Uterus (tissue), 4 donors: ENCODE results near the gene MTREX. TPM values are rescaled to one million over a fixed set of nuclear protein-coding genes. Genes with fewer than 3 reads are reported as not detected.

Source experiments
- DNase-seq, 2 donors: peaks; one replicate each; pipeline ENCODE4 v3.0.0-alpha.2; 2019 to 2020
- H3K27ac ChIP-seq, 2 donors: fragments of 200-600 bp; sonication (generic); 1 replicate in 1 of 2; 2 replicates in 1 of 2; pipeline ENCODE4 v1.5.1; 2016 to 2018
- H3K27me3 ChIP-seq, 2 donors: fragments of 200-600 bp; sonication (generic); one replicate each; pipeline ENCODE4 v1.5.1; 2018 to 2019; ENCODE audit warnings: control low read depth in 1 of 2
- H3K36me3 ChIP-seq, 2 donors: fragments of 200-600 bp; sonication (generic); one replicate each; pipeline ENCODE4 v1.5.1; 2019; ENCODE audit warnings: control low read depth in 1 of 2
- H3K4me1 ChIP-seq, 2 donors: fragments of 200-600 bp; sonication (generic); one replicate each; pipeline ENCODE4 v1.5.1; 2018 to 2019; ENCODE audit warnings: control low read depth in 1 of 2
- H3K4me3 ChIP-seq, 2 donors: fragments of 200-600 bp; sonication (generic); 1 replicate in 1 of 2; 2 replicates in 1 of 2; pipeline ENCODE4 v1.5.1; 2018 to 2019; ENCODE audit warnings: mild to moderate bottlenecking in 1 of 2
- H3K9me3 ChIP-seq, 2 donors: fragments of 200-600 bp; sonication (generic); one replicate each; pipeline ENCODE4 v1.5.1; 2019; ENCODE audit warnings: control low read depth in 1 of 2
- POLR2A ChIP-seq, 2 donors: fragments of 450-650 bp; IDR thresholded peaks; one replicate each; pipeline ENCODE4 v1.6.1; 2016; ENCODE audit warnings: antibody characterized with exemption in 2 of 2, mild to moderate bottlenecking in 1 of 2, moderate library complexity in 1 of 2
- intact Hi-C: fragments of 100-400 bp; cut with DNase I; formaldehyde crosslinking; loops from one replicate; pipeline ENCODE4 v1.15.1; 2023; ENCODE audit warnings: low total_unique reads
- total RNA-seq, 4 donors: library from RNA; depleted of rRNA in 3 of 4; stranded (reverse); fragments of >200 nt in 3 of 4; gene quantifications; one replicate each; pipeline versions ENCODE4 v1.1.0 to v1.2.4, GENCODE V29; 2014 to 2023
- TF ChIP-seq, protein P1 (sequence below), 4 experiments: fragments of 200-600 bp in 2 of 4; fragments of 450-650 bp in 2 of 4; sonication (generic) in 2 of 4; IDR thresholded peaks; one replicate each; pipeline ENCODE4 v1.5.1; 2016 to 2019; ENCODE audit warnings: antibody characterized with exemption in 4 of 4, mild to moderate bottlenecking in 2 of 4, moderate library complexity in 1 of 4
- donor health status: DM: yes; HTN: yes; CAD: no.

The MTREX gene
- total RNA-seq = 100 to 1,000 TPM in 1 of 4 donors, 10 to 100 TPM in 3; 30.0 to 138 (median 59.2) TPM

DNA sequence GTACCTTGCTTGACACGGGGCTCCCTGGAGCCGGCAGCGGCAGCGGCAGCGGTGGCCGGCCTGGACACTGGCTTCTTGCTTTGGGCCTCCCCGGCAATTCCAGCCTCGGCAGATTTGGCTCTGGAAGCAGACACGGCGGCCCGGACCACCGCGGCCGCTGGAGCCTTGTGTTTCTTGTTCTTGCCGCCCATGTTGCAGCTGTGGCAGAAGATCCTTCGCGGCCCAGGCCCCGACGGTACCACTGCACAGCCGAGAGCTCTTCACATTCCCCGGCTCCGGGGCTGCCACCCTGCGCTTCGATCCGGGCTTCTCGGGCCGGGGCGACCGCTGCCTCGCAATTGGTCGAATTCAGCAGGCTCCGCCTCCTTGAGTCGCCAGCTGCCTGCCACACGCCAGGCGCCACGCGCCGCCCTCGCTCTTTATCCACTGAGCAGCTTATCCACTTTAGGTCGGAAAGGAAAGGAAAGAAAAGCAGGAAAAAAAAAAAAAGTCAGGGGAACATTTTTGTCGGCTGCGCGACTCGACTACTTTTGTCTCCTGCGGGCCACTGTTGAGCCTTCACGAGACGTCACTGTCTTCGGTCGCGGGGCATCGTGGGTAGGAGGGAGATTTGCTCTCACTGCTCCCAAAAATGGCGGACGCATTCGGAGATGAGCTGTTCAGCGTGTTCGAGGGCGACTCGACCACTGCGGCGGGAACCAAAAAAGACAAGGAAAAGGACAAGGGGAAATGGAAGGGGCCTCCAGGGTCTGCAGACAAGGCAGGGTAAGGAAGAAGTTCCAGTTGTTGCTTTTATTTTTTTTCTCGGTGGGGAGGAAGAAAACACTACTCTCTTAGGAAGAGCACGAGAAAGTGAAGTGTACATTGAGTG lies at the start of gene MTREX, which contains the start of gene DHX29:
Gene MTREX (plus strand): TSS at position 607 of the 871 bp plus-strand sequence. CDS start 25 bp downstream, at position 632.
Gene DHX29 (minus strand): TSS at position 312 of the 871 bp plus-strand sequence. CDS start 121 bp downstream, at position 191.
- Histone ChIP-seq H3K4me3 (peak within 1 kb of the TSS; percentile 64 to 78), H3K4me1 (peaks cover 0 to 15% of the 10 kb centered on the region in 2 donors), H3K27me3 (no peaks in the 10 kb centered on the region), H3K27ac (peak within 1 kb of the TSS; percentile 94), H3K9me3 (no peaks in the 10 kb centered on the region), H3K36me3 (no peaks in the 10 kb centered on the region)
- intact Hi-C loops = no loop called here
- DNase-seq = peak; percentile 89 to 91
- TF ChIP-seq POLR2A (IDR thresholded peaks at IDR 0.05) = peak; percentile 36 to 45
- TF ChIP-seq, protein P1, sequence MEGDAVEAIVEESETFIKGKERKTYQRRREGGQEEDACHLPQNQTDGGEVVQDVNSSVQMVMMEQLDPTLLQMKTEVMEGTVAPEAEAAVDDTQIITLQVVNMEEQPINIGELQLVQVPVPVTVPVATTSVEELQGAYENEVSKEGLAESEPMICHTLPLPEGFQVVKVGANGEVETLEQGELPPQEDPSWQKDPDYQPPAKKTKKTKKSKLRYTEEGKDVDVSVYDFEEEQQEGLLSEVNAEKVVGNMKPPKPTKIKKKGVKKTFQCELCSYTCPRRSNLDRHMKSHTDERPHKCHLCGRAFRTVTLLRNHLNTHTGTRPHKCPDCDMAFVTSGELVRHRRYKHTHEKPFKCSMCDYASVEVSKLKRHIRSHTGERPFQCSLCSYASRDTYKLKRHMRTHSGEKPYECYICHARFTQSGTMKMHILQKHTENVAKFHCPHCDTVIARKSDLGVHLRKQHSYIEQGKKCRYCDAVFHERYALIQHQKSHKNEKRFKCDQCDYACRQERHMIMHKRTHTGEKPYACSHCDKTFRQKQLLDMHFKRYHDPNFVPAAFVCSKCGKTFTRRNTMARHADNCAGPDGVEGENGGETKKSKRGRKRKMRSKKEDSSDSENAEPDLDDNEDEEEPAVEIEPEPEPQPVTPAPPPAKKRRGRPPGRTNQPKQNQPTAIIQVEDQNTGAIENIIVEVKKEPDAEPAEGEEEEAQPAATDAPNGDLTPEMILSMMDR (IDR thresholded peaks at IDR 0.05) = peak in 1 of 4 experiments; percentile 21

DNA sequence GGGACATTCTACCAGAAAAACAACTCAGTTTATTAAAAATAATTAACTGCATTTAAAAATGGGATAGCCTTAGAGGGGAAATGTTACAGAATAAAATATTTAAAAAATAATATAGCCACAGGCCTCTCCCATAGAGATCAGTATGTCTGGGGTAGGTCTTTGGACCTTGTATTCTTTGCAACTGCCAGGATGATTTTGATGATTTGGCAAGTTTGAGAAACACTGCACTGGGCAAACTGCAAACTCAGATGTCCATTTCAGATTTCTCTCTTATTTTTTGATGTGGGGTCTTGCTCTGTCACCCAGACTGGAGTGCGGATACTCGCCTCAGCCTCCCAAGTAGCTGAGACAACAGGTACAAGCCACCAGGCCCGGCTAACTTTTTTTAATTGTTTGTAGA lies 49.5 kb upstream of the MTREX start:
- no peak overlapping the region for H3K4me3 ChIP-seq
- intact Hi-C loops = no loop called here
- no peaks in the 10 kb centered on the region for H3K9me3 ChIP-seq
- TF ChIP-seq POLR2A (IDR thresholded peaks at IDR 0.05) = no peak
- TF ChIP-seq, protein P1 (IDR thresholded peaks at IDR 0.05) = no peak
- no peak for DNase-seq
- H3K36me3 ChIP-seq = no peaks in the 10 kb centered on the region
- no peaks in the 10 kb centered on the region for H3K4me1 ChIP-seq
- H3K27me3 ChIP-seq = no peaks in the 10 kb centered on the region
- no peak overlapping the region for H3K27ac ChIP-seq

DNA sequence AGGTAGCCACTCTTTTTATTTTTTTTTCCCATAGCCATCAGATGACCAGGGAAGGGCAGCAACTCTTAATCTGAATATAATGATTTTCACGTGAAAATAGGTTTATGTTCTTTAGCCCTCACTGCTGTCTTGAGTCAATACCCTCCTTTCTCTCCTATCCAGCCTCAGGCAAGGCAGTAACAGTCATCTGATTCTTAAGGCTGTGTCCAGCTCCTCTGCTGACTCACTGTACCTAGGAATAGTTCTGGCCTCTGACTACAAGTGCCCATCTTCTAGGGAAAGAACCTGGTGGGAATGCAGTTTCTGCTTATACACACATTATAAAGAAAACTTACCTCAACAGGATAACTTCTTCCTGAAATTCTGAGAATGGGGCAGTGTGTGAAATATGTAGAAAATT lies 31.0 kb upstream of the MTREX start:
- intact Hi-C loops = no loop called here
- no peaks in the 10 kb centered on the region for H3K36me3 ChIP-seq

DNA sequence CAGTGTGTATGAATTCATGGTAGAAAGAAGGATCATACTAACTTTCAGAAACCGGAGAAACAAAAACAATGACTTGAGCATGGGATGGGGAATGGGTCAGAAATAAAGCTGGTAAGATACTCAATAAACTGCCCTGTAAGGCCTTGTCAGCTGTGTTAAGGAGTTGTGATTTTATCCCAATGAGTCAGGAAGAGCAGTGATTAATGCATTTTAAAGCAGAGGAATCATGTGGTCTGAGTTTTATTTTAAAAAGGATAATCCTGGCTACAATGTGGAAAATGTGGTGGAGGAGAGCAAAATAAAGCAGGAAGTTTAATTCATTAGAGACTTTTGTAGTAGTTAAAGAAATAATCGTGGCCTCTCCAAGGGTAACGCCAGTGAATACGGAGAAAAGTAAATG lies 29.0 kb upstream of the MTREX start:
- no peaks in the 10 kb centered on the region for H3K4me1 ChIP-seq
- intact Hi-C loops = no loop called here
- DNase-seq = no peak
- H3K4me3 ChIP-seq = no peak overlapping the region
- no peak for TF ChIP-seq POLR2A (IDR thresholded peaks at IDR 0.05)
- TF ChIP-seq, protein P1 (IDR thresholded peaks at IDR 0.05) = no peak
- no peaks in the 10 kb centered on the region for H3K27me3 ChIP-seq
- no peak overlapping the region for H3K27ac ChIP-seq
- H3K36me3 ChIP-seq = no peaks in the 10 kb centered on the region
- H3K9me3 ChIP-seq = no peaks in the 10 kb centered on the region

More for the DNA sequence above, 31.0 kb upstream of the MTREX start:
- Histone ChIP-seq H3K9me3 (no peaks in the 10 kb centered on the region), H3K27ac (no peak overlapping the region), H3K4me1 (no peaks in the 10 kb centered on the region), H3K4me3 (no peak overlapping the region), H3K27me3 (no peaks in the 10 kb centered on the region)
- TF ChIP-seq, protein P1 (IDR thresholded peaks at IDR 0.05) = no peak
- TF ChIP-seq POLR2A (IDR thresholded peaks at IDR 0.05) = no peak
- no peak for DNase-seq

DNA sequence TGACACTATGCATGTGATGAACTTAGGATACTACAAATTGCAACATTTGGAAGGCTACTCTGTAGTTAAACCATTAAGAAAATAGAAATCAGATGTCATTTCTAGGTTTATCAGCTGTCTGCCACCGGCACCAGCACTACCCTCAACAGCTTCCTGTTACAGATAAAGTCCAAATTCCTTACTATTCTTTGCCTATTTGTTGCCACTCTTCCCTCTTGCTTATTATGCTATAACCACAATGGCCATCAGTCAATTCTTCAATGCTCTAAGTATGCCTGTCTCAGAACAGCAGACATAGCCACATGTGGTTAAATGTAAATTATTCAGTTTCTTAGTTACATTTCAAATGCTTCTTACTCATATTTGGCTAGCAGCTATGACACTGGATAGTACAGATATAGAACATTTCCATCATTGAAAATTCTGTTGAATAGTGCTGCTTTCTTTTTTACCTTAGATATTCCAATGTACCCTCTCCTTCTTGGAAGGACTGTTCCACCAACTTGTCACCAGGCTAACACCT lies 21.3 kb upstream of the MTREX start:
- no peak overlapping the region for H3K4me3 ChIP-seq
- intact Hi-C loops = no loop called here
- DNase-seq = no peak
- H3K27ac ChIP-seq = no peak overlapping the region
- H3K36me3 ChIP-seq = no peaks in the 10 kb centered on the region
- H3K4me1 ChIP-seq = no peaks in the 10 kb centered on the region
- H3K27me3 ChIP-seq = no peaks in the 10 kb centered on the region
- no peaks in the 10 kb centered on the region for H3K9me3 ChIP-seq
- TF ChIP-seq, protein P1 (IDR thresholded peaks at IDR 0.05) = no peak
- no peak for TF ChIP-seq POLR2A (IDR thresholded peaks at IDR 0.05)
